Measurements from ENCODE around the gene KIR3DL2. TPM values are rescaled to one million over a fixed set of nuclear protein-coding genes. Genes with fewer than 3 reads are reported as not detected.

Gene KIR3DL2
- total RNA-seq = not detected in 2 replicates

GRCh38 chr19:54850061-54850640 is at the start of gene KIR3DL2:
KIR3DL2 (plus strand) TSS chr19:54850443; CDS start chr19:54850476, 33 bp downstream.

GRCh38 chr19:54803410-54803809 is 46.8 kb upstream of the KIR3DL2 start, which contains the start of gene KIR2DL4:
KIR2DL4 (plus strand) TSS chr19:54803610; CDS start chr19:54803652, 42 bp downstream.

DNA sequence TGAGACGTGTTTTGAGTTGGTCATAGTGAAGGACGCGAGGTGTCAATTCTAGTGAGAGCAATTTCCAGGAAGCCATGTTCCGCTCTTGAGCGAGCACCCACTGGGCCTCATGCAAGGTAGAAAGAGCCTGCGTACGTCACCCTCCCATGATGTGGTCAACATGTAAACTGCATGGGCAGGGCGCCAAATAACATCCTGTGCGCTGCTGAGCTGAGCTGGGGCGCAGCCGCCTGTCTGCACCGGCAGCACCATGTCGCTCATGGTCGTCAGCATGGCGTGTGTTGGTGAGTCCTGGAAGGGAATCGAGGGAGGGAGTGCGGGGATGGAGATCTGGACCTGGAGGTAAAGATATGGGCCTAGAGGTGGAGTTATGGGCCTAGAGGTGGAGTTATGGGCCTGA is 34.0 kb upstream of the KIR3DL2 start, which contains the start of gene KIR3DL1:
Gene KIR3DL1 (plus strand): TSS at position 218 of the 400 bp plus-strand sequence.

GRCh38 chr19:54832496-54832895 is 17.7 kb upstream of the KIR3DL2 start, which contains the start of gene KIR2DS4:
KIR2DS4 (plus strand) TSS chr19:54832676.

GRCh38 chr19:54873990-54874389 is 23.7 kb downstream of the KIR3DL2 start, which contains the start of gene FCAR:
FCAR (plus strand) TSS chr19:54874235; CDS start chr19:54874290, 55 bp downstream.

GRCh38 chr19:54905803-54906511 is 55.7 kb downstream of the KIR3DL2 start, which contains the start of gene NCR1:
NCR1 (plus strand) TSS chr19:54906148; CDS start chr19:54906188, 40 bp downstream.

Small RNA genes within 50 kb of the gene (small RNA-seq; reads per million reads assigned to genes)
- 0.08 reads per million for gene RNU6-222P

Other genes with a start within 250 kb of the KIR3DL2 start
- gene LILRB1, start 220.0 kb upstream of the KIR3DL2 start, total RNA-seq = not detected in 2 replicates
- not detected in 2 replicates for gene LILRB4, start 187.5 kb upstream of the KIR3DL2 start, total RNA-seq
- gene KIR3DL3, start 126.0 kb upstream of the KIR3DL2 start, total RNA-seq = not detected in 2 replicates
- not detected in 2 replicates for gene KIR2DL3, start 111.9 kb upstream of the KIR3DL2 start, total RNA-seq
- gene KIR2DL1, start 80.7 kb upstream of the KIR3DL2 start, total RNA-seq = not detected in 2 replicates
- not detected in 2 replicates for gene KIR2DL4, start 46.8 kb upstream of the KIR3DL2 start, total RNA-seq
- gene KIR3DL1, start 34.0 kb upstream of the KIR3DL2 start, total RNA-seq = not detected in 2 replicates
- gene KIR2DS4, start 17.8 kb upstream of the KIR3DL2 start, total RNA-seq = not detected in 2 replicates
- not detected in 2 replicates for gene FCAR, start 23.8 kb downstream of the KIR3DL2 start, total RNA-seq
- gene NCR1, start 55.7 kb downstream of the KIR3DL2 start, total RNA-seq = not detected in 2 replicates
- gene NLRP7, start 97.1 kb downstream of the KIR3DL2 start, total RNA-seq = not detected in 2 replicates
- gene NLRP2, start 115.9 kb downstream of the KIR3DL2 start, total RNA-seq = 0.76 and 1.6 TPM in 2 replicates
- not detected in 2 replicates for gene GP6, start 187.8 kb downstream of the KIR3DL2 start, total RNA-seq
- gene RDH13, start 212.7 kb downstream of the KIR3DL2 start, total RNA-seq = 13.7 and 14.3 TPM in 2 replicates
- 5.9 and 7.7 TPM in 2 replicates for gene EPS8L1, start 225.4 kb downstream of the KIR3DL2 start, total RNA-seq